GM12878 (cell line): ENCODE results near the gene NFIX. TPM values are rescaled to one million over a fixed set of nuclear protein-coding genes. Genes with fewer than 3 reads are reported as not detected.
A peak's percentile ranks its signal among the peaks of the same experiment; 100 is the strongest.

Experiments used
- BCL11A ChIP-seq: IDR thresholded peaks from 2 replicates; pipeline ENCODE4 v1.6.1; 2011; ENCODE audit warnings: low read depth, low read length
- CBX3 ChIP-seq: fragments of 200-600 bp; sonication (generic); IDR thresholded peaks from 2 replicates; pipeline ENCODE4 v1.6.1; 2016; ENCODE audit warnings: low read depth, borderline replicate concordance
- CEBPB ChIP-seq, 2 experiments: fragments of 150-350 bp in 1 of 2; IDR thresholded peaks; 2 replicates each; pipeline ENCODE4 v1.6.1; 2012 to 2014; ENCODE audit warnings: low read depth in 2 of 2, low read length in 2 of 2, borderline replicate concordance in 1 of 2, inconsistent platforms in 1 of 2
- EGR1 ChIP-seq, 2 experiments: IDR thresholded peaks; 1 replicate in 1 of 2; 2 replicates in 1 of 2; pipeline ENCODE4 v1.6.1; 2011 to 2012; ENCODE audit warnings: low read depth in 2 of 2, low read length in 2 of 2, borderline replicate concordance in 1 of 2, mild to moderate bottlenecking in 1 of 2, moderate library complexity in 1 of 2
- ETV6 ChIP-seq, 2 experiments: fragments of 450-650 bp in 1 of 2; IDR thresholded peaks in 1 of 2; conservative IDR thresholded peaks in 1 of 2; 2 replicates each; pipeline ENCODE4 v1.6.1; 2014; ENCODE audit warnings: antibody characterized with exemption in 1 of 2, borderline replicate concordance in 1 of 2, low read depth in 1 of 2, mild to moderate bottlenecking in 1 of 2, moderate library complexity in 1 of 2
- FOS ChIP-seq: IDR thresholded peaks from 3 replicates; pipeline ENCODE4 v1.6.1; 2011; ENCODE audit warnings: borderline replicate concordance; ENCODE audit not compliant: insufficient read length; ENCODE audit errors: extremely low read depth
- FOXM1 ChIP-seq: IDR thresholded peaks from 2 replicates; pipeline ENCODE4 v1.6.1; 2012; ENCODE audit warnings: low read depth, mild to moderate bottlenecking, inconsistent platforms, low read length, moderate library complexity
- GABPA ChIP-seq: IDR thresholded peaks from 2 replicates; pipeline ENCODE4 v1.6.1; 2014; ENCODE audit warnings: antibody characterized with exemption, low read depth, mild to moderate bottlenecking, inconsistent platforms
- IRF4 ChIP-seq: IDR thresholded peaks from 2 replicates; pipeline ENCODE4 v1.6.1; 2011; ENCODE audit warnings: low read depth, low read length
- IRF5 ChIP-seq: fragments of 450-650 bp; IDR thresholded peaks from 2 replicates; pipeline ENCODE4 v1.6.1; 2017; ENCODE audit warnings: borderline replicate concordance
- JUND ChIP-seq: IDR thresholded peaks from 2 replicates; pipeline ENCODE4 v1.6.1; 2012; ENCODE audit warnings: low read depth, mild to moderate bottlenecking, low read length, improper control_type of control experiment, moderate library complexity
- POLR2A ChIP-seq: IDR thresholded peaks from 2 replicates; pipeline ENCODE4 v1.6.1; 2011; ENCODE audit warnings: low read depth, mild to moderate bottlenecking, low read length
- RAD51 ChIP-seq: fragments of 450-650 bp; IDR thresholded peaks from 2 replicates; pipeline ENCODE4 v1.6.1; 2016; ENCODE audit warnings: moderate library complexity, mild to moderate bottlenecking, inconsistent platforms
- SMARCA5 ChIP-seq: fragments of 450-650 bp; IDR thresholded peaks from 2 replicates; pipeline ENCODE4 v1.6.1; 2017; ENCODE audit warnings: mild to moderate bottlenecking
- SMC3 ChIP-seq: IDR thresholded peaks from 2 replicates; pipeline ENCODE4 v1.6.1; 2011; ENCODE audit warnings: low read length, improper control_type of control experiment, borderline replicate concordance
- SPI1 ChIP-seq: IDR thresholded peaks from 2 replicates; pipeline ENCODE4 v1.6.1; 2011; ENCODE audit warnings: low read depth, mild to moderate bottlenecking, low read length, moderate library complexity, borderline replicate concordance; ENCODE audit not compliant: insufficient read depth
- ZSCAN29 ChIP-seq: fragments of 450-650 bp; IDR thresholded peaks from 2 replicates; pipeline ENCODE4 v1.6.1; 2017; ENCODE audit warnings: mild to moderate bottlenecking, moderate library complexity
- ZZZ3 ChIP-seq: IDR thresholded peaks from 2 replicates; pipeline ENCODE4 v1.6.1; 2011; ENCODE audit warnings: low read depth; ENCODE audit not compliant: control insufficient read depth, insufficient read length
- polyA plus RNA-seq, 11 experiments: library from polyadenylated mRNA; depleted of rRNA in 4 of 11; unstranded in 6 of 11; stranded (reverse) in 5 of 11; fragments of >200 nt; fragmentation: Nextera tagmentation in 4 of 11; fragmentation: Illumina TruSeq in 1 of 11; extraction: Ambion mirVana in 4 of 11; extraction: Trizol in 1 of 11; gene quantifications; 1 replicate in 1 of 11; 2 replicates in 10 of 11; pipeline versions ENCODE4 v1.2.1 to v1.2.3, GENCODE V29; 2011 to 2016; ENCODE audit warnings: inconsistent platforms in 2 of 11, missing spikeins in 2 of 11, low read depth in 1 of 11
- total RNA-seq, 4 experiments: library from RNA; depleted of rRNA in 3 of 4; stranded (reverse); fragments of >200 nt in 3 of 4; fragmentation: Illumina TruSeq in 1 of 4; extraction: Trizol in 1 of 4; gene quantifications; 2 replicates each; pipeline versions ENCODE4 v1.2.1 to v1.2.3, GENCODE V29; 2013 to 2021
- TF ChIP-seq, protein P1 (sequence below): fragments of 450-650 bp; IDR thresholded peaks from 2 replicates; pipeline ENCODE4 v1.6.1; 2017; ENCODE audit warnings: antibody characterized with exemption, mild to moderate bottlenecking, moderate library complexity
- TF ChIP-seq, protein P2 (sequence below): fragments of 450-650 bp; IDR thresholded peaks from 2 replicates; pipeline ENCODE4 v1.6.1; 2014; ENCODE audit warnings: mild to moderate bottlenecking
- TF ChIP-seq, protein P3 (sequence below): IDR thresholded peaks from 2 replicates; pipeline ENCODE4 v1.6.1; 2012; ENCODE audit warnings: low read depth, low read length, improper control_type of control experiment
- TF ChIP-seq, protein P4 (sequence below): IDR thresholded peaks from 2 replicates; pipeline ENCODE4 v1.6.1; 2011; ENCODE audit warnings: mild to moderate bottlenecking, low read depth, low read length, moderate library complexity; ENCODE audit not compliant: insufficient replicate concordance

The NFIX gene
- total and polyA plus RNA-seq, 10 of the 15 experiments (the other 5 are each of a cell fraction or from before 2014, with no cell fraction given): 0.02 to 2.2 (median 0.28) TPM

DNA sequence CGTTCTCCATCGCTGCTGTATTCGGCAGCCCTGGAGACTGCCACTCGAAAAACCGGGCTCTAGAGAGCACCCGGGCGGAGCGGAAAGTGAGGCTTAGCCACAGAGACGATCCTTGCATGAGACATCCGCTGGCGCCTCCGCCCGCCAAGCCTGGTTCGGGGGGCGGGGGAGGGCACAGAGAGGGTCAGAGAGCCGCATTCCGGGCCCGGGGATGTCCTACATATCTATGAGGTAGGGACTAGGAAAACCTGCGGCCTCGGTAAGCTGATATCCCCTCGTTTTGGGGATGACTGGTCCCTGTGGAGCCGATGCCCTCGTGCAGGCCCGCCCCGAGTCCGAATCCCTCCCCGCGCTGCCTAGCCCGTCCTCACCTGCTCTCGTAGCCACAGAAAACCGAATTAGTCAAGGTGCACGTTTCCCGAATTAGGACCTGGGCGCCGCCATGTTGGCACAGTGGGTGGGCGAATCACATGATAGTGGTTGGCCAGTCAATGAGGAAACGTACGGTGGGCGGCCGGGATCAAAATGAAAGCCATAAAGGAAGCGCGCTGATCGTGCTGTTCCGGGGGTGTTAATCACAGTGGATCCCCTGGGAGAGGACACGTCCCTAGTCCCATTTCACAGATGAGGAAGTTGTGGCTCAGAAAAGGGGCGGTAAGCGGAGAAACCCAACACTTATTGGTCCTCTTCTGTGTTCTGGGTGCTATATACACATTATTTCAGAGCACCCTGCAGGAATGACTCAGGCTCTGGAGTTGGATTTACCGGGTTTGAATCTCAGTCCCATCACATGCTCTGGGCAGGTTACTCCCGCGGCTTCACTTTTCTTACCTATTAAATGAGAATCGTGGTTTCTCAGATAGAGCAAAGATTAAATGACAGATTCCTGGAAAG, 121.3 kb downstream of the NFIX start, which contains the start of gene TRMT1 (continued):
- TF ChIP-seq, protein P1, sequence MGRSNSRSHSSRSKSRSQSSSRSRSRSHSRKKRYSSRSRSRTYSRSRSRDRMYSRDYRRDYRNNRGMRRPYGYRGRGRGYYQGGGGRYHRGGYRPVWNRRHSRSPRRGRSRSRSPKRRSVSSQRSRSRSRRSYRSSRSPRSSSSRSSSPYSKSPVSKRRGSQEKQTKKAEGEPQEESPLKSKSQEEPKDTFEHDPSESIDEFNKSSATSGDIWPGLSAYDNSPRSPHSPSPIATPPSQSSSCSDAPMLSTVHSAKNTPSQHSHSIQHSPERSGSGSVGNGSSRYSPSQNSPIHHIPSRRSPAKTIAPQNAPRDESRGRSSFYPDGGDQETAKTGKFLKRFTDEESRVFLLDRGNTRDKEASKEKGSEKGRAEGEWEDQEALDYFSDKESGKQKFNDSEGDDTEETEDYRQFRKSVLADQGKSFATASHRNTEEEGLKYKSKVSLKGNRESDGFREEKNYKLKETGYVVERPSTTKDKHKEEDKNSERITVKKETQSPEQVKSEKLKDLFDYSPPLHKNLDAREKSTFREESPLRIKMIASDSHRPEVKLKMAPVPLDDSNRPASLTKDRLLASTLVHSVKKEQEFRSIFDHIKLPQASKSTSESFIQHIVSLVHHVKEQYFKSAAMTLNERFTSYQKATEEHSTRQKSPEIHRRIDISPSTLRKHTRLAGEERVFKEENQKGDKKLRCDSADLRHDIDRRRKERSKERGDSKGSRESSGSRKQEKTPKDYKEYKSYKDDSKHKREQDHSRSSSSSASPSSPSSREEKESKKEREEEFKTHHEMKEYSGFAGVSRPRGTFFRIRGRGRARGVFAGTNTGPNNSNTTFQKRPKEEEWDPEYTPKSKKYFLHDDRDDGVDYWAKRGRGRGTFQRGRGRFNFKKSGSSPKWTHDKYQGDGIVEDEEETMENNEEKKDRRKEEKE: no peak
- TF ChIP-seq BCL11A: no peak
- TF ChIP-seq ZZZ3: no peak
- peak; percentile 73 for TF ChIP-seq POLR2A
- peak; percentile 72; the same call in 1 of the 2 replicates for TF ChIP-seq GABPA
- TF ChIP-seq, protein P2, sequence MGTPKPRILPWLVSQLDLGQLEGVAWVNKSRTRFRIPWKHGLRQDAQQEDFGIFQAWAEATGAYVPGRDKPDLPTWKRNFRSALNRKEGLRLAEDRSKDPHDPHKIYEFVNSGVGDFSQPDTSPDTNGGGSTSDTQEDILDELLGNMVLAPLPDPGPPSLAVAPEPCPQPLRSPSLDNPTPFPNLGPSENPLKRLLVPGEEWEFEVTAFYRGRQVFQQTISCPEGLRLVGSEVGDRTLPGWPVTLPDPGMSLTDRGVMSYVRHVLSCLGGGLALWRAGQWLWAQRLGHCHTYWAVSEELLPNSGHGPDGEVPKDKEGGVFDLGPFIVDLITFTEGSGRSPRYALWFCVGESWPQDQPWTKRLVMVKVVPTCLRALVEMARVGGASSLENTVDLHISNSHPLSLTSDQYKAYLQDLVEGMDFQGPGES: peak; percentile 56; the same call in 1 of the 2 replicates
- TF ChIP-seq, protein P3, sequence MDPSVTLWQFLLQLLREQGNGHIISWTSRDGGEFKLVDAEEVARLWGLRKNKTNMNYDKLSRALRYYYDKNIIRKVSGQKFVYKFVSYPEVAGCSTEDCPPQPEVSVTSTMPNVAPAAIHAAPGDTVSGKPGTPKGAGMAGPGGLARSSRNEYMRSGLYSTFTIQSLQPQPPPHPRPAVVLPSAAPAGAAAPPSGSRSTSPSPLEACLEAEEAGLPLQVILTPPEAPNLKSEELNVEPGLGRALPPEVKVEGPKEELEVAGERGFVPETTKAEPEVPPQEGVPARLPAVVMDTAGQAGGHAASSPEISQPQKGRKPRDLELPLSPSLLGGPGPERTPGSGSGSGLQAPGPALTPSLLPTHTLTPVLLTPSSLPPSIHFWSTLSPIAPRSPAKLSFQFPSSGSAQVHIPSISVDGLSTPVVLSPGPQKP: no peak
- peak; percentile 98 for TF ChIP-seq SMARCA5
- no peak for TF ChIP-seq CEBPB (IDR thresholded peaks at IDR 0.05; ENCODE audit: borderline replicate concordance in 1 of 2, low read depth in 2 of 2, low read length in 2 of 2)
- no peak; the same call in 1 of the 2 replicates for TF ChIP-seq SMC3
- TF ChIP-seq RAD51: peak; percentile 93
- no peak for TF ChIP-seq FOXM1
- no peak for TF ChIP-seq FOS
- no peak for TF ChIP-seq JUND
- no peak for TF ChIP-seq ETV6 (conservative IDR thresholded peaks at IDR 0.05 in 1 of 2, IDR thresholded peaks at IDR 0.05 in 1 of 2; ENCODE audit: borderline replicate concordance in 1 of 2, low read depth in 1 of 2)
- TF ChIP-seq, protein P4, sequence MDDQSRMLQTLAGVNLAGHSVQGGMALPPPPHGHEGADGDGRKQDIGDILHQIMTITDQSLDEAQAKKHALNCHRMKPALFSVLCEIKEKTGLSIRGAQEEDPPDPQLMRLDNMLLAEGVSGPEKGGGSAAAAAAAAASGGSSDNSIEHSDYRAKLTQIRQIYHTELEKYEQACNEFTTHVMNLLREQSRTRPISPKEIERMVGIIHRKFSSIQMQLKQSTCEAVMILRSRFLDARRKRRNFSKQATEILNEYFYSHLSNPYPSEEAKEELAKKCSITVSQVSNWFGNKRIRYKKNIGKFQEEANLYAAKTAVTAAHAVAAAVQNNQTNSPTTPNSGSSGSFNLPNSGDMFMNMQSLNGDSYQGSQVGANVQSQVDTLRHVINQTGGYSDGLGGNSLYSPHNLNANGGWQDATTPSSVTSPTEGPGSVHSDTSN: peak; percentile 25
- peak; percentile 36 to 89 for TF ChIP-seq EGR1 (IDR thresholded peaks at IDR 0.05; ENCODE audit: borderline replicate concordance in 1 of 2, low read depth in 2 of 2, low read length in 2 of 2)
- TF ChIP-seq IRF5: no peak
- TF ChIP-seq ZSCAN29: no peak
- TF ChIP-seq CBX3: no peak
- TF ChIP-seq IRF4: peak; percentile 43; the same call in 1 of the 2 replicates
- no peak for TF ChIP-seq SPI1
